ENCODE measurements around the gene SMC6.

Gene SMC6

DNA sequence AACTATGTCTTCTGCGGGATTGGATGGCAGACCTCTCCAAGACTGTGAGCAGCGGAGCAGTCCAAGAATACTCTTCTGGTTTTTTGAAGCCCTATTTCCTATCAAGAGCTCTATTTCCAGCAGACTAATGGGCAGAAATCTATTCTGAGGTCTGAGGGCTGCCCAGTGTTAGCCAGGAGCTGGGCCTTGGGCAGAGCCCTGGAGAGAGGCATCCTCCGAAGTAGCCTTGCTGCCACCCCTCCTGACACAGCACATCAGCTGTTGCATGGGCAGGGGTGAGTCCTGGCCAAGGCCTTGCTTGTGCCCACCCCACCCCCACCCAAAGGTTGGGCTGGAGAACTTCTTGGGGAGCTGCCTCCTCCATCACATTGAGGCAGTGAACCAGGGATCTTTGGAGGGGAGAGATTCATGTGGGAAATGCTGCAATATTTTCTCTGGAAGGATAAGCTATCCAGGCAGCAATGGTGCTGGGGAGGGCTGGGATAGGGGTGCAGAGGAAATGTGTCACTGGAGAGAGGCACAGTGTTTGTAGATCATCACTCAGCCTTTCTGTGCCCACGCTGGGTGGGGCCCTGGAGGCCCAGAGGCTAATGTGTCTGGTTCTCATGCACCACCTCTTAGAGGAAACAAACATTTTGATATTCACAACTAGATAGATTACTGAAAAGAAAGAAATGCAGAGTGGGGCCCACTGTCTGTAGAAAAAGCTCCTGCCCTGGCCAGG lies 108.5 kb downstream of the SMC6 start:
- TF ChIP-seq, protein P1, sequence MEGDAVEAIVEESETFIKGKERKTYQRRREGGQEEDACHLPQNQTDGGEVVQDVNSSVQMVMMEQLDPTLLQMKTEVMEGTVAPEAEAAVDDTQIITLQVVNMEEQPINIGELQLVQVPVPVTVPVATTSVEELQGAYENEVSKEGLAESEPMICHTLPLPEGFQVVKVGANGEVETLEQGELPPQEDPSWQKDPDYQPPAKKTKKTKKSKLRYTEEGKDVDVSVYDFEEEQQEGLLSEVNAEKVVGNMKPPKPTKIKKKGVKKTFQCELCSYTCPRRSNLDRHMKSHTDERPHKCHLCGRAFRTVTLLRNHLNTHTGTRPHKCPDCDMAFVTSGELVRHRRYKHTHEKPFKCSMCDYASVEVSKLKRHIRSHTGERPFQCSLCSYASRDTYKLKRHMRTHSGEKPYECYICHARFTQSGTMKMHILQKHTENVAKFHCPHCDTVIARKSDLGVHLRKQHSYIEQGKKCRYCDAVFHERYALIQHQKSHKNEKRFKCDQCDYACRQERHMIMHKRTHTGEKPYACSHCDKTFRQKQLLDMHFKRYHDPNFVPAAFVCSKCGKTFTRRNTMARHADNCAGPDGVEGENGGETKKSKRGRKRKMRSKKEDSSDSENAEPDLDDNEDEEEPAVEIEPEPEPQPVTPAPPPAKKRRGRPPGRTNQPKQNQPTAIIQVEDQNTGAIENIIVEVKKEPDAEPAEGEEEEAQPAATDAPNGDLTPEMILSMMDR (IDR thresholded peaks at IDR 0.05; ENCODE audit: borderline replicate concordance, insufficient read depth, low read depth, low read length), result no peak
- no peak overlapping the region for H3K4me3 ChIP-seq (ENCODE audit: low read depth, low read length)

DNA sequence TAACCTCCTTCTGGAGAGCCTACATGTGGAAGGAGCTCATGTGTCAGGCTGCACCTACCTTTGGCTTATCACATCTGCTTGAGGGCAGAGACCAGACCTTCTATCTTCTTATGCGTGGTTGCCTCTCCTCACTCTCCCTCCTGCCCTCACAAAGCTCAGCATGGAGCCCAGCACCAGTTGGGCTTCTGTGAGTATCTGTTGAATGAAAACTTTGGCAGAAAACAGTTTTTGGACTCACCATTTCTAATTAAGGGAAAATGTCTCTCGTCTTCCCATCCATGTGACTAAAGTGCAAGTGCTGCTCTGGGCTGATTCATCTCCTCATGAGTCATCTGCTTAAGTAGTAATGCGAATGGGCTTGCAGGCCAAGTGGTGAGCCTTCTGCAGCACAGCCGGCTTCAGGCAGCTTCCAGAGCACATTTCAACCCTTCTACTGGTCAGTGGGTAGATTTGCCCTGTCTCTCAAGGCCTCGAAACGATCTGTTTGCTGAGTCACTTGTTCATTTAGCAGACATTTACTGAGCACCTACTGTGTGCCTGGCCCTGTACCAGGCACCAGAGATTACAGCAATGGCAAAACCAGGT lies 110.5 kb downstream of the SMC6 start:
- no peak overlapping the region for H3K4me3 ChIP-seq (ENCODE audit: low read depth, low read length)
- TF ChIP-seq, protein P1 (IDR thresholded peaks at IDR 0.05; ENCODE audit: borderline replicate concordance, insufficient read depth, low read depth, low read length), result no peak

DNA sequence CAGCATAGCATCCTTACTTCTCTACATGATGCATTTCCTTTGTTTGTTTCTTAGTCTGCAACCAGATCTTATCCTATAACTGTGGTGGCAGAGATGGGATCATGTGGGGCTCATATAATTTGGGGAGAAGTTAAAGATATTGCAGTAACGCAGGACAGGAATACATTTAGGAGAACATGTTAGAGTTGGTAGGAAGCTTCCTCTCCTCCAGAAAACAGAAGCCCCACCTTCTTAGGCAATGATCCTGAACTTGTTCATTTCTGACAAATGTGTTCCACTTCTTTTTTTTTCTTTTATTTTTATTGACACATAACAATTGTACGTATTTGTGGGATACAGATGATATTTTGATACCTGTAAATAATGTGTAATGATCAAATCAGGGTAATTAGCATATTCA lies 113.2 kb downstream of the SMC6 start:
- no peak overlapping the region for H3K4me3 ChIP-seq (ENCODE audit: low read depth, low read length)
- TF ChIP-seq, protein P1 (IDR thresholded peaks at IDR 0.05; ENCODE audit: borderline replicate concordance, insufficient read depth, low read depth, low read length), result no peak

DNA sequence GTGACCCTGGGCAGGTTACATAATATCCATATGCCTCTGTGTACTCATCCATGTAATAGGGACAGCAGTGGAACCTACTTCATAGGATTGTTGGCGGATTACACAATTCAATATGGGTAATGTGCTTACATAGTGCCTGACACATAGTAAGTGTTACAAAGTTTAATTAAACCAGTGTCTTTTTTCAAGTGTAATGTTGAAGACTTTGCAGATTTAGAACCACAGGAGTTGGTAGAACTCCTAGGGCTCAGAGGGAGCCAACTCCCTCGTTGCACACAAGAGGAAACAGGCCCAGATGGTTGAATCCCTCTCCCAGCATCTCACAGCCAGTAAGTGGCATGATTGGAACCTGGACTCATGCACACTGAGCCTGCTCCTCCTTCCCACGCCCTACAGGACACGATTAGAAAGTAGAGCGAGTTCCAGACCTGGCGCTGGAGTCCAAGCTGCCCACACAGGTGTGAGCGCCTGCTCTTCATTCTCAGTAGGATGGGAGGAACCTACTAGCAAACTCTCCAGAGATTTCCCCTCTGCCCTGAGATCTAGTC lies 115.3 kb downstream of the SMC6 start:
- no peak overlapping the region for H3K4me3 ChIP-seq (ENCODE audit: low read depth, low read length)
- TF ChIP-seq, protein P1 (IDR thresholded peaks at IDR 0.05; ENCODE audit: borderline replicate concordance, insufficient read depth, low read depth, low read length), result no peak

DNA sequence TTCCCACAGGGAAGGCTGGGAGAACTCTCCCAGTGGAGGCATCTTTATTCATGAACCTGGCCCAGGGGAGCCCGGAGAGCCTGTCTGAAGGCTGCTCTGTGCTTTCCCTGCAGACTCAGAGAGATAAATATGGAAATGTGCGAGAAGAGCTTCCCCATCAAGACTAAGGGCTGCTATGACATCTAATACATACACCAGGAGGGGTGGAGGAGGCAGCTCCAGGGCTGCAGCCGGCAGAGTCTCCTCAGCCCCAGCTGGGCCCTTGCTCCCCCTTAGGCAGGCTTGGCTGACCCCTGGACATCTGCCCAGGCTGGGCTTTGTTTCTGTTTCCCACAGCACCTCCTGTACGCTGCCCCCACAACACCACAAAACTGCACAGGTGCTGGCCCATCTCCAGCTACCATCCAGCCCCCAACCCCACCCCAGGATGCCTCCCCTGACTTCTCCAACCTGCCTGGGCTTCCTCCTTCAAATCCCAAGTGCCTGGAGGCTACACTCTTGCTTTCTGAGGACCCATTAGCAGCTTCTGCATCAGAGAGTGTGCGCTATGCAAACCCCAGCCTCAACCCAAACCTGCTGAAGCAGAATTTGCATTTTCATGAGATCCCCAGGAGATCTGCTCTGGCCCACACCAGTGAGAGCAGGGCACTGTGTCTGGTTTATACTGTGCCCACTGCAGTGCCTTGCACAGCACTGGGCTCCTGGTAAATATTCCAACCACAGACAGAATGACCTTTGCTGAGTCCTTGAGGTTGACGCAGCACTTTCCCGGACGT lies 116.3 kb downstream of the SMC6 start:
- TF ChIP-seq, protein P1 (IDR thresholded peaks at IDR 0.05; ENCODE audit: borderline replicate concordance, insufficient read depth, low read depth, low read length), result no peak
- H3K4me3 ChIP-seq (ENCODE audit: low read depth, low read length), result no peak overlapping the region

DNA sequence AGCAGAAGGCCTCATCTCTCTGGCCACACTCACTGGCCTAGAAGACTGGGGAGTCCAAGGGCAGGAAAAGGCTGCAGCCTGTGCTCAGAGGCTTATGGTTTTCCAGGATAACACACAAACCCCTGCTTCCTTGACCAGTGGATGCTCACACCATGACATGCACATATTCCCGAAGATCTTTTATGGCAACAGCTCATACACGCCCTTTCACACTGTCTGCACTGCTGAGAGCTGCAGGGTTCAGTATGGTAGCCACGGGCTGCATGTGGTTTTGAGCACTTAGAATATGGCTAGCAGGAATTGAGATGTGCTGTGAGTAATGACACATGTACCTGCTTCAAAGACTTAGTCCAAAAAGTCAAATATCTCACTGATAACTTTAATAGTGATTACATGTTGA lies 117.4 kb downstream of the SMC6 start:
- TF ChIP-seq, protein P1 (IDR thresholded peaks at IDR 0.05; ENCODE audit: borderline replicate concordance, insufficient read depth, low read depth, low read length), result no peak
- no peak overlapping the region for H3K4me3 ChIP-seq (ENCODE audit: low read depth, low read length)
